ENCODE measurements around the gene FXYD6.

The FXYD6 gene

GRCh38 chr11:117839380-117839881 is 37.0 kb downstream of the FXYD6 start:
- no peak for TF ChIP-seq CTCF (conservative IDR thresholded peaks at IDR 0.05; ENCODE audit: low read depth, low read length)
- no peak overlapping the region for H3K4me2 ChIP-seq
- no peak overlapping the region for H3K9ac ChIP-seq
- no peaks in the 10 kb centered on the region for H4K20me1 ChIP-seq (ENCODE audit: insufficient read depth)
- no peaks in the 10 kb centered on the region for H3K4me1 ChIP-seq (ENCODE audit: low read depth, poor library complexity, severe bottlenecking)
- H3K27me3 ChIP-seq (ENCODE audit: insufficient read depth, low read depth) = no peaks in the 10 kb centered on the region; the same call in 1 of the 2 replicates
- H3K27ac ChIP-seq = no peak overlapping the region
- no peak overlapping the region for H3K4me3 ChIP-seq (IDR thresholded peaks at IDR 0.05; ENCODE audit: insufficient read depth, low read depth, low read length)
- no peak overlapping the region for H2AFZ ChIP-seq (ENCODE audit: low read depth)
- H3K36me3 ChIP-seq (ENCODE audit: insufficient read depth) = no peaks in the 10 kb centered on the region
- H3K79me2 ChIP-seq (ENCODE audit: insufficient read depth, low read depth) = no peaks in the 10 kb centered on the region

GRCh38 chr11:117838901-117839300 is 37.6 kb downstream of the FXYD6 start:
- no peak overlapping the region for H3K27ac ChIP-seq
- no peak for TF ChIP-seq CTCF (conservative IDR thresholded peaks at IDR 0.05; ENCODE audit: low read depth, low read length)

GRCh38 chr11:117837791-117838190 is 38.7 kb downstream of the FXYD6 start:
- no peak overlapping the region for H3K4me2 ChIP-seq
- H3K79me2 ChIP-seq (ENCODE audit: insufficient read depth, low read depth) = no peaks in the 10 kb centered on the region
- H3K9ac ChIP-seq = no peak overlapping the region
- H3K36me3 ChIP-seq (ENCODE audit: insufficient read depth) = no peaks in the 10 kb centered on the region
- TF ChIP-seq CTCF (conservative IDR thresholded peaks at IDR 0.05; ENCODE audit: low read depth, low read length) = no peak
- H3K4me1 ChIP-seq (ENCODE audit: low read depth, poor library complexity, severe bottlenecking) = no peaks in the 10 kb centered on the region
- H3K4me3 ChIP-seq (IDR thresholded peaks at IDR 0.05; ENCODE audit: insufficient read depth, low read depth, low read length) = no peak overlapping the region
- H3K27ac ChIP-seq = no peak overlapping the region
- H2AFZ ChIP-seq (ENCODE audit: low read depth) = no peak overlapping the region
- no peaks in the 10 kb centered on the region for H4K20me1 ChIP-seq (ENCODE audit: insufficient read depth)
- no peaks in the 10 kb centered on the region; the same call in 1 of the 2 replicates for H3K27me3 ChIP-seq (ENCODE audit: insufficient read depth, low read depth)

More at GRCh38 chr11:117838901-117839300, 37.6 kb downstream of the FXYD6 start:
- no peak overlapping the region for H2AFZ ChIP-seq (ENCODE audit: low read depth)
- no peak overlapping the region for H3K4me3 ChIP-seq (IDR thresholded peaks at IDR 0.05; ENCODE audit: insufficient read depth, low read depth, low read length)
- no peak overlapping the region for H3K4me2 ChIP-seq
- H3K4me1 ChIP-seq (ENCODE audit: low read depth, poor library complexity, severe bottlenecking) = no peaks in the 10 kb centered on the region
- no peaks in the 10 kb centered on the region for H4K20me1 ChIP-seq (ENCODE audit: insufficient read depth)
- no peak overlapping the region for H3K9ac ChIP-seq
- H3K79me2 ChIP-seq (ENCODE audit: insufficient read depth, low read depth) = no peaks in the 10 kb centered on the region
- no peaks in the 10 kb centered on the region for H3K36me3 ChIP-seq (ENCODE audit: insufficient read depth)
- H3K27me3 ChIP-seq (ENCODE audit: insufficient read depth, low read depth) = no peaks in the 10 kb centered on the region; the same call in 1 of the 2 replicates

GRCh38 chr11:117837070-117837776 is 39.2 kb downstream of the FXYD6 start:
- Histone ChIP-seq H3K4me2 (no peak overlapping the region), H3K4me1 (ENCODE audit: low read depth, poor library complexity, severe bottlenecking) (no peaks in the 10 kb centered on the region), H4K20me1 (ENCODE audit: insufficient read depth) (no peaks in the 10 kb centered on the region), H3K27ac (no peak overlapping the region), H3K79me2 (ENCODE audit: insufficient read depth, low read depth) (no peaks in the 10 kb centered on the region), H3K36me3 (ENCODE audit: insufficient read depth) (no peaks in the 10 kb centered on the region), H3K4me3 (IDR thresholded peaks at IDR 0.05; ENCODE audit: insufficient read depth, low read depth, low read length) (no peak overlapping the region), H3K9ac (no peak overlapping the region), H3K27me3 (ENCODE audit: insufficient read depth, low read depth) (no peaks in the 10 kb centered on the region; the same call in 1 of the 2 replicates), H2AFZ (ENCODE audit: low read depth) (no peak overlapping the region)
- TF ChIP-seq CTCF (conservative IDR thresholded peaks at IDR 0.05; ENCODE audit: low read depth, low read length) = no peak

Measured in KMS-11 (cell line).